Activated CD4-positive, alpha-beta T cell treated with anti-CD3 and anti-CD28 coated beads, Interleukin-2, amount 10 ng/mL, durations not matched to agents 24 days and 14 days (primary cell): ENCODE measurements around the gene KRT74. TPM values are rescaled to one million over a fixed set of nuclear protein-coding genes. Genes with fewer than 3 reads are reported as not detected.

Experiments
- DNase-seq: peaks from one replicate; pipeline ENCODE4 v3.0.0; 2022
- H3K27ac Mint-ChIP-seq: one replicate; pipeline ENCODE4 v1.8.0; 2022; ENCODE audit warnings: mild to moderate bottlenecking, mixed read lengths
- H3K27me3 Mint-ChIP-seq: one replicate; pipeline ENCODE4 v1.8.0; 2022; ENCODE audit warnings: mixed read lengths
- H3K36me3 Mint-ChIP-seq: one replicate; pipeline ENCODE4 v1.8.0; 2022; ENCODE audit warnings: low read depth, mild to moderate bottlenecking, mixed read lengths
- H3K4me1 Mint-ChIP-seq: one replicate; pipeline ENCODE4 v1.8.0; 2021; ENCODE audit warnings: mixed read lengths
- H3K4me3 Mint-ChIP-seq: one replicate; pipeline ENCODE4 v1.8.0; 2022; ENCODE audit warnings: mild to moderate bottlenecking, moderate library complexity, mixed read lengths
- H3K9me3 Mint-ChIP-seq: one replicate; pipeline ENCODE4 v1.8.0; 2021; ENCODE audit warnings: mixed read lengths
- intact Hi-C: fragments of 100-400 bp; cut with micrococcal nuclease; formaldehyde crosslinking; loops from one replicate; pipeline ENCODE4 v1.15.1; 2023
- total RNA-seq: library from RNA; stranded (reverse); gene quantifications from 2 replicates; pipeline ENCODE4 v1.2.3, GENCODE V29; 2022

The KRT74 gene
- not detected in 2 replicates for total RNA-seq

- Mint-ChIP-seq H3K36me3 (no peaks in the 10 kb centered on the region), H3K27me3 (no peaks in the 10 kb centered on the region), H3K4me1 (no peaks in the 10 kb centered on the region), H3K4me3 (no peak within 1 kb of the TSS), H3K9me3 (no peaks in the 10 kb centered on the region), H3K27ac (no peak within 1 kb of the TSS)
- intact Hi-C loops: no loop called here
- no peak for DNase-seq
Observed at GRCh38 chr12:52573743-52574142, at the start of gene KRT74. Gene KRT74 (minus strand): TSS chr12:52573843. CDS start chr12:52573777, 66 bp downstream.

- Mint-ChIP-seq H3K36me3 (no peaks in the 10 kb centered on the region), H3K27ac (no peak overlapping the region), H3K4me1 (peaks cover 8% of the 10 kb centered on the region), H3K27me3 (peaks cover 12% of the 10 kb centered on the region), H3K4me3 (no peak overlapping the region), H3K9me3 (no peaks in the 10 kb centered on the region)
- intact Hi-C loops: no loop called here
- DNase-seq: no peak
Observed at GRCh38 chr12:52622349-52622748, 48.7 kb upstream of the KRT74 start.

GRCh38 chr12:52618866-52619265 is 45.2 kb upstream of the KRT74 start:
- intact Hi-C loops: no loop called here
- DNase-seq: no peak
- Mint-ChIP-seq H3K27ac (no peak overlapping the region), H3K27me3 (peaks cover 8% of the 10 kb centered on the region), H3K9me3 (no peaks in the 10 kb centered on the region), H3K4me3 (no peak overlapping the region), H3K36me3 (no peaks in the 10 kb centered on the region), H3K4me1 (peaks cover 22% of the 10 kb centered on the region)

- Mint-ChIP-seq H3K27ac (no peak within 1 kb of the TSS), H3K27me3 (peaks cover 7% of the 10 kb centered on the region), H3K4me1 (peaks cover 27% of the 10 kb centered on the region), H3K9me3 (no peaks in the 10 kb centered on the region), H3K36me3 (no peaks in the 10 kb centered on the region), H3K4me3 (no peak within 1 kb of the TSS)
- intact Hi-C loops: no loop called here
- DNase-seq: no peak
Observed at GRCh38 chr12:52618216-52618615, 44.6 kb upstream of the KRT74 start, which contains the start of gene KRT73. Gene KRT73 (minus strand): TSS chr12:52618559. CDS start chr12:52618524, 35 bp downstream.

GRCh38 chr12:52617403-52617785 is 43.8 kb upstream of the KRT74 start:
- H3K36me3 Mint-ChIP-seq: no peaks in the 10 kb centered on the region
- no peak overlapping the region for H3K27ac Mint-ChIP-seq
- no peak for DNase-seq
- H3K4me3 Mint-ChIP-seq: no peak overlapping the region
- H3K4me1 Mint-ChIP-seq: peaks cover 32% of the 10 kb centered on the region
- intact Hi-C loops: no loop called here
- H3K9me3 Mint-ChIP-seq: no peaks in the 10 kb centered on the region
- H3K27me3 Mint-ChIP-seq: peaks cover 6% of the 10 kb centered on the region

- intact Hi-C loops: no loop called here
- no peak for DNase-seq
- H3K27me3 Mint-ChIP-seq: peaks cover 5% of the 10 kb centered on the region
- no peak overlapping the region for H3K27ac Mint-ChIP-seq
- no peaks in the 10 kb centered on the region for H3K9me3 Mint-ChIP-seq
- H3K36me3 Mint-ChIP-seq: no peaks in the 10 kb centered on the region
- peaks cover 35% of the 10 kb centered on the region for H3K4me1 Mint-ChIP-seq
- no peak overlapping the region for H3K4me3 Mint-ChIP-seq
Observed at GRCh38 chr12:52616680-52617402, 43.2 kb upstream of the KRT74 start.

GRCh38 chr12:52615912-52616311 is 42.3 kb upstream of the KRT74 start:
- intact Hi-C loops: no loop called here
- Mint-ChIP-seq H3K4me3 (no peak overlapping the region), H3K27me3 (peaks cover 3% of the 10 kb centered on the region), H3K27ac (no peak overlapping the region), H3K9me3 (no peaks in the 10 kb centered on the region), H3K36me3 (peaks cover 2% of the 10 kb centered on the region), H3K4me1 (peaks cover 39% of the 10 kb centered on the region)
- DNase-seq: no peak

- intact Hi-C loops: no loop called here
- H3K4me3 Mint-ChIP-seq: peak overlapping the region; percentile 46
- H3K9me3 Mint-ChIP-seq: no peaks in the 10 kb centered on the region
- H3K27me3 Mint-ChIP-seq: peaks cover 3% of the 10 kb centered on the region
- no peak for DNase-seq
- peak overlapping the region; percentile 72 for H3K27ac Mint-ChIP-seq
- peaks cover 41% of the 10 kb centered on the region for H3K4me1 Mint-ChIP-seq
- peaks cover 2% of the 10 kb centered on the region for H3K36me3 Mint-ChIP-seq
Observed at GRCh38 chr12:52615208-52615868, 41.7 kb upstream of the KRT74 start.

- no peak for DNase-seq
- intact Hi-C loops: no loop called here
Observed at GRCh38 chr12:52614381-52615207, 41.0 kb upstream of the KRT74 start.

GRCh38 chr12:52613384-52614030 is 39.9 kb upstream of the KRT74 start:
- DNase-seq: no peak
- H3K9me3 Mint-ChIP-seq: no peaks in the 10 kb centered on the region
- no peak overlapping the region for H3K27ac Mint-ChIP-seq
- H3K27me3 Mint-ChIP-seq: no peaks in the 10 kb centered on the region
- peaks cover 56% of the 10 kb centered on the region for H3K4me1 Mint-ChIP-seq
- H3K4me3 Mint-ChIP-seq: no peak overlapping the region
- intact Hi-C loops: no loop called here
- peaks cover 2% of the 10 kb centered on the region for H3K36me3 Mint-ChIP-seq

More at GRCh38 chr12:52614381-52615207, 41.0 kb upstream of the KRT74 start:
- Mint-ChIP-seq H3K4me1 (peaks cover 46% of the 10 kb centered on the region), H3K27ac (no peak overlapping the region), H3K4me3 (no peak overlapping the region), H3K27me3 (peaks cover 3% of the 10 kb centered on the region), H3K36me3 (peaks cover 2% of the 10 kb centered on the region), H3K9me3 (no peaks in the 10 kb centered on the region)

GRCh38 chr12:52612431-52613383 is 39.1 kb upstream of the KRT74 start:
- Mint-ChIP-seq H3K4me1 (peaks cover 58% of the 10 kb centered on the region), H3K9me3 (no peaks in the 10 kb centered on the region), H3K27me3 (no peaks in the 10 kb centered on the region), H3K27ac (no peak overlapping the region), H3K36me3 (peaks cover 2% of the 10 kb centered on the region), H3K4me3 (no peak overlapping the region)
- intact Hi-C loops: no loop called here
- no peak for DNase-seq

GRCh38 chr12:52611080-52611468 is 37.4 kb upstream of the KRT74 start:
- intact Hi-C loops: no loop called here
- H3K4me3 Mint-ChIP-seq: peak overlapping the region; percentile 68
- H3K27ac Mint-ChIP-seq: peak overlapping the region; percentile 59
- H3K36me3 Mint-ChIP-seq: peaks cover 2% of the 10 kb centered on the region
- H3K9me3 Mint-ChIP-seq: no peaks in the 10 kb centered on the region
- peaks cover 63% of the 10 kb centered on the region for H3K4me1 Mint-ChIP-seq
- H3K27me3 Mint-ChIP-seq: no peaks in the 10 kb centered on the region
- DNase-seq: no peak
